HCT116 (cell line): ENCODE data around the gene SIPA1L3. TPM values are rescaled to one million over a fixed set of nuclear protein-coding genes. Genes with fewer than 3 reads are reported as not detected.

ENCODE experiments used
- ATAC-seq: fragments of 200-7000 bp; cut with Tn5 transposase; 2 replicates; pipeline ENCODE4 v1.9.1; 2020; ENCODE audit warnings: mild to moderate bottlenecking, moderate library complexity
- BruUV-seq: library from RNA; stranded (reverse); fragments of 400-500 nt; replicated peaks from 2 replicates; lab custom pipeline; 2021; lab: Mats Ljungman, UMichigan
- CTCF ChIA-PET: fragments of 300-600 bp; sonication (Branson Sonifier 250); formaldehyde crosslinking; loops from one replicate; lab custom pipeline; 2021; ENCODE audit warnings: antibody characterized with exemption; lab: Charles Lee
- POLR2A ChIA-PET: fragments of 300-600, 350-600 bp; sonication (Branson Sonifier 250); formaldehyde crosslinking; loops from one replicate; lab custom pipeline; 2021; ENCODE audit warnings: antibody characterized with exemption; lab: Charles Lee
- RAD21 ChIA-PET, 2 experiments: fragments of 300-600 bp; sonication (Branson Sonifier 250); formaldehyde crosslinking; loops; one replicate each; lab custom pipeline; 2023; ENCODE audit warnings: low total read pairs in 2 of 2; ENCODE audit not compliant: uncharacterized antibody in 2 of 2, unreplicated experiment in 2 of 2, low non-redundant PET in 1 of 2; lab: Charles Lee
- DNase-seq: peaks from one replicate; pipeline ENCODE4 v3.0.0-alpha.2; 2010; ENCODE audit warnings: low read depth, low spot score
- H2AFZ ChIP-seq: fragments of 200-600 bp; shearing (Covaris generic), sonication (generic); 2 replicates; pipeline ENCODE4 v1.6.1; 2017; ENCODE audit warnings: low read depth, mixed run types, mixed read lengths, antibody characterized with exemption, low read length; ENCODE audit not compliant: poor library complexity, severe bottlenecking
- H3K27ac ChIP-seq: 2 replicates; pipeline ENCODE4 v1.5.1; 2012; ENCODE audit warnings: low read depth, low read length
- H3K27me3 ChIP-seq: fragments of 200-600 bp; sonication (generic); 2 replicates; pipeline ENCODE4 v1.6.1; 2016; ENCODE audit warnings: mixed run types, low read length, mixed read lengths; ENCODE audit not compliant: insufficient read depth
- H3K36me3 ChIP-seq, 2 experiments: fragments of 200-500 bp in 1 of 2; fragments of 200-600 bp in 1 of 2; sonication (Bioruptor generic) in 1 of 2; sonication (generic) in 1 of 2; 2 replicates each; pipeline versions ENCODE4 v1.5.1 to v1.6.1; 2014 to 2016; ENCODE audit warnings: low read length in 2 of 2, inconsistent platforms in 1 of 2, mixed read lengths in 1 of 2, mixed run types in 1 of 2; ENCODE audit not compliant: insufficient read depth in 2 of 2, control insufficient read depth in 1 of 2
- H3K4me1 ChIP-seq, 2 experiments: fragments of 200-600 bp in 1 of 2; sonication (generic) in 1 of 2; 2 replicates each; pipeline versions ENCODE4 v1.5.1 to v1.6.1; 2012 to 2017; ENCODE audit warnings: low read length in 2 of 2, inconsistent platforms in 1 of 2, mild to moderate bottlenecking in 1 of 2, mixed read lengths in 1 of 2, mixed run types in 1 of 2, moderate library complexity in 1 of 2; ENCODE audit not compliant: insufficient read depth in 2 of 2, control insufficient read depth in 1 of 2
- H3K4me2 ChIP-seq: fragments of 200-600 bp; sonication (generic); 2 replicates; pipeline ENCODE4 v1.6.1; 2017; ENCODE audit warnings: mixed run types, low read length, mixed read lengths
- H3K4me3 ChIP-seq, 2 experiments: fragments of 200-600 bp in 1 of 2; sonication (generic) in 1 of 2; replicated peaks in 1 of 2; 2 replicates each; pipeline ENCODE4 v1.5.1; 2011 to 2016; ENCODE audit warnings: low read length in 2 of 2, control low read depth in 1 of 2, low read depth in 1 of 2, mild to moderate bottlenecking in 1 of 2, mixed read lengths in 1 of 2, mixed run types in 1 of 2
- H3K79me2 ChIP-seq: fragments of 200-600 bp; sonication (generic); 2 replicates; pipeline ENCODE4 v1.6.1; 2017; ENCODE audit warnings: mild to moderate bottlenecking, mixed run types, low read length, moderate library complexity, mixed read lengths; ENCODE audit not compliant: insufficient read depth
- H3K9ac ChIP-seq: fragments of 200-600 bp; sonication (generic); 2 replicates; pipeline ENCODE4 v1.6.1; 2016; ENCODE audit warnings: low read length, mixed read lengths
- H3K9me2 ChIP-seq: fragments of 200-600 bp; sonication (generic), shearing (Covaris generic); 2 replicates; pipeline ENCODE4 v1.6.1; 2017; ENCODE audit warnings: mixed run types, mild to moderate bottlenecking, moderate library complexity; ENCODE audit not compliant: insufficient read depth
- H3K9me3 ChIP-seq, 2 experiments: fragments of 200-500 bp in 1 of 2; fragments of 200-600 bp in 1 of 2; sonication (Bioruptor generic) in 1 of 2; sonication (generic) in 1 of 2; 2 replicates each; pipeline ENCODE4 v1.6.1; 2014 to 2017; ENCODE audit warnings: low read length in 2 of 2, mixed read lengths in 2 of 2, inconsistent platforms in 1 of 2, low read depth in 1 of 2, mild to moderate bottlenecking in 1 of 2, mixed run types in 1 of 2, moderate library complexity in 1 of 2; ENCODE audit not compliant: control insufficient read depth in 1 of 2, insufficient read depth in 1 of 2
- H4K20me1 ChIP-seq: fragments of 200-600 bp; sonication (generic), shearing (Covaris generic); 2 replicates; pipeline ENCODE4 v1.6.1; 2017; ENCODE audit warnings: mixed run types, mild to moderate bottlenecking, moderate library complexity; ENCODE audit not compliant: insufficient read depth
- CEBPB ChIP-seq: IDR thresholded peaks from 2 replicates; pipeline ENCODE4 v1.6.1; 2012; ENCODE audit warnings: low read depth
- EGR1 ChIP-seq: IDR thresholded peaks from 2 replicates; pipeline ENCODE4 v1.6.1; 2012; ENCODE audit warnings: low read depth
- RAD21 ChIP-seq: IDR thresholded peaks from 2 replicates; pipeline ENCODE4 v1.6.1; 2012; ENCODE audit warnings: low read depth, mild to moderate bottlenecking
- TCF7L2 ChIP-seq: IDR thresholded peaks from 2 replicates; pipeline ENCODE4 v1.7.0; 2011; ENCODE audit warnings: borderline replicate concordance, inconsistent platforms; ENCODE audit not compliant: insufficient read depth, insufficient read length; ENCODE audit errors: extremely low read depth
- ZNF274 ChIP-seq: fragments of 200-500 bp; sonication (Bioruptor generic); IDR thresholded peaks from 2 replicates; pipeline ENCODE4 v1.6.1; 2014; ENCODE audit warnings: mild to moderate bottlenecking, low read depth, low read length, inconsistent platforms
- intact Hi-C: fragments of 100-400 bp; cut with micrococcal nuclease; formaldehyde crosslinking; loops from 2 replicates; pipeline ENCODE4 v1.10.0; 2022
- total RNA-seq: library from RNA; stranded (reverse); gene quantifications from one replicate; pipeline ENCODE4 v1.2.1, GENCODE V29; 2021; ENCODE audit not compliant: unreplicated experiment
- TF ChIP-seq, protein P1 (sequence below): IDR thresholded peaks from 2 replicates; pipeline ENCODE4 v1.6.1; 2011; ENCODE audit warnings: mild to moderate bottlenecking, low read length, moderate library complexity; ENCODE audit not compliant: insufficient replicate concordance; ENCODE audit errors: extremely low read depth
- TF ChIP-seq, protein P2 (sequence below), 3 experiments: fragments of 200-600 bp in 1 of 3; sonication (generic) in 1 of 3; IDR thresholded peaks in 2 of 3; conservative IDR thresholded peaks in 1 of 3; 2 replicates each; pipeline ENCODE4 v1.5.1; 2012 to 2017; ENCODE audit warnings: low read depth in 2 of 3, low read length in 2 of 3, antibody characterized with exemption in 1 of 3, borderline replicate concordance in 1 of 3, control low read depth in 1 of 3, mild to moderate bottlenecking in 1 of 3, mixed read lengths in 1 of 3, mixed run types in 1 of 3, moderate library complexity in 1 of 3; ENCODE audit not compliant: insufficient read depth in 1 of 3
- TF ChIP-seq, protein P3 (sequence below): IDR thresholded peaks from 2 replicates; pipeline ENCODE4 v1.6.1; 2012

The SIPA1L3 gene
- total RNA-seq, 1 experiment from 2014 or later, result 41.8 TPM

DNA sequence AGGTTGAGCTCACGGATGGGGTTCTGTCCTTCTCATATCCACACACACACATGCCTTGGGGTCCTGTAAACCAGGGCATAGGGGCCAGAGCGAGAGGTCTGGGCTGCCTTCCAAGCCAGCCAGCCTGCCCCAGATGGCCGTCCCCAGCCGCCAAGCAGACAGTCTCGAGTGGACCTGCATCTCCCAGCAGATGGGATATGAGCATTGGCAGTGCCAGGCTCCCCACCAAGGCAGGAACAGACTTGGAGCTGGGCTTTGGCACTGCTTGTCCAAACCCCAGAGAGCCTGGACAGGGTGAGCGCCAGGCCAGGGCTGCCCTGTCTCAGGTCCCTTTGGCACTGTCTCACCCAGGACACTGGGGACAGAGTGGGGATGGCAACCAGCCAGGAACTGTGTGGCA, 186.6 kb downstream of the SIPA1L3 start:
- H3K9ac ChIP-seq, result no peak overlapping the region
- ChIA-PET CTCF (interaction anchor here (1.0 to 2.3 kb wide), 2 partner anchors 191 kb away, joined by 3 to 9 read pairs; no protein-coding TSS in a partner anchor), POLR2A (interaction anchor here (0.6 kb wide), 1 partner anchor 96 kb away, joined by 3 read pairs; no protein-coding TSS in a partner anchor), RAD21 (no interaction called here)
- no peak overlapping the region for H3K4me2 ChIP-seq
- no peak for TF ChIP-seq TCF7L2
- TF ChIP-seq, protein P1, sequence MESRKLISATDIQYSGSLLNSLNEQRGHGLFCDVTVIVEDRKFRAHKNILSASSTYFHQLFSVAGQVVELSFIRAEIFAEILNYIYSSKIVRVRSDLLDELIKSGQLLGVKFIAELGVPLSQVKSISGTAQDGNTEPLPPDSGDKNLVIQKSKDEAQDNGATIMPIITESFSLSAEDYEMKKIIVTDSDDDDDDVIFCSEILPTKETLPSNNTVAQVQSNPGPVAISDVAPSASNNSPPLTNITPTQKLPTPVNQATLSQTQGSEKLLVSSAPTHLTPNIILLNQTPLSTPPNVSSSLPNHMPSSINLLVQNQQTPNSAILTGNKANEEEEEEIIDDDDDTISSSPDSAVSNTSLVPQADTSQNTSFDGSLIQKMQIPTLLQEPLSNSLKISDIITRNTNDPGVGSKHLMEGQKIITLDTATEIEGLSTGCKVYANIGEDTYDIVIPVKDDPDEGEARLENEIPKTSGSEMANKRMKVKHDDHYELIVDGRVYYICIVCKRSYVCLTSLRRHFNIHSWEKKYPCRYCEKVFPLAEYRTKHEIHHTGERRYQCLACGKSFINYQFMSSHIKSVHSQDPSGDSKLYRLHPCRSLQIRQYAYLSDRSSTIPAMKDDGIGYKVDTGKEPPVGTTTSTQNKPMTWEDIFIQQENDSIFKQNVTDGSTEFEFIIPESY, result no peak
- ATAC-seq (no peak), DNase-seq (no peak)
- H3K36me3 ChIP-seq, result peaks cover 6% of the 10 kb centered on the region in 2 experiments; a peak in 2 of 4 replicates
- H3K79me2 ChIP-seq, result no peaks in the 10 kb centered on the region; the same call in 1 of the 2 replicates
- H2AFZ ChIP-seq, result no peak overlapping the region
- no peaks in the 10 kb centered on the region for H4K20me1 ChIP-seq
- no peaks in the 10 kb centered on the region for H3K4me1 ChIP-seq
- no peaks in the 10 kb centered on the region for H3K27me3 ChIP-seq
- H3K4me3 ChIP-seq, result no peak overlapping the region
- BruUV-seq, result no TSS peak
- H3K9me2 ChIP-seq, result no peaks in the 10 kb centered on the region
- no peak overlapping the region for H3K27ac ChIP-seq
- H3K9me3 ChIP-seq, result no peaks in the 10 kb centered on the region
- intact Hi-C loops, result no loop called here

DNA sequence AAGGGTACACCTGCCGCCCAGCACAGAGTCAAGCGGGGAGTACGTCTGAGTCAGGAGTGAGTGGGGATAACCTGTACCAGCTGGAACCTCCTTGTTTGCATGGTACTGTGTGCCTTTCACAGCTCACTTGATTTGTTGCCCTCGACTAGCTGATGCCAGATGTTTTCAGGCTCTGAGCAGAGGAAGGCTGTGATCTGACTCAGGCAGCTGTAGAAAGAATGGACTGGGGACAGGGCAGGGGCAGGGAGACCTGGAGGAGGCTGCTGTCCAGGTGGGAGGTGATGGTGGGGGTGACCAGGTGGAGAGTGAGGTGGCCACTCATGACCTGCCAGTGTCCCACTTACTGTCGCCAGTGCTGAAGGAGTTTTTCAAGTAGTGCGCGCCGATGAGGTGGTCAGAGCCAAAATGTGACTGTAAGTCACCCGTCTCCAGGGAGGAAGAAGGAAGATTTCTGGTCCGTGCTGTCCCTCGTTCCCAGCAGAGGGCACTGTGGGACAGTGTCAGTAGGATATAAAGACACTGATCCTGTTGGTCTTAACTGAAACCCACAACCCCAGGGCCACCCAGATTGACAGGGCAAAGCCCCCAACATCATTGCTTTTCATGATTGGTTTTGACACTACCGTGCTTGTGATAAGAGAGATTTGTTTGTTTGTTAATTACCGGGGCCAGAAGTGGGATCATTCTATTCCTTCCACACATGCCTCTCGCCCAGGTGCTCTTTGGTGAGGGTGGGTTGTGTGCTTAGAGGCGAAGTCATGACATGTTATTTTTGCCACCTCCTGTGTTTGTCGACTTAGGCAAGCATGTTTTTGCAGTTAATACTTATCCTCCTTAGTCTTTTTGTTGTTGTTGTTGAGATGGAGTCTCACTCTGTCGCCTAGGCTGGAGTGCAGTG, 188.7 kb downstream of the SIPA1L3 start:
- no peak overlapping the region for H2AFZ ChIP-seq
- H3K9ac ChIP-seq, result no peak overlapping the region
- no peaks in the 10 kb centered on the region; a peak in 1 of 4 replicates for H3K9me3 ChIP-seq
- H3K4me1 ChIP-seq, result no peaks in the 10 kb centered on the region
- POLR2A ChIA-PET, result no interaction called here
- no peaks in the 10 kb centered on the region; the same call in 1 of the 2 replicates for H3K79me2 ChIP-seq
- DNase-seq (peak; percentile 40), ATAC-seq (peak; percentile 95)
- intact Hi-C loops, result loop anchor here (1.0 kb wide), 1 partner anchor 193 kb away; no protein-coding TSS in a partner anchor
- no TSS peak for BruUV-seq
- no peak overlapping the region for H3K27ac ChIP-seq
- no peaks in the 10 kb centered on the region for H4K20me1 ChIP-seq
- H3K4me2 ChIP-seq, result no peak overlapping the region
- peaks cover 0 to 14% of the 10 kb centered on the region in 2 experiments; a peak in 2 of 4 replicates for H3K36me3 ChIP-seq
- H3K9me2 ChIP-seq, result no peaks in the 10 kb centered on the region
- CTCF ChIA-PET, result interaction anchor here (2.3 kb wide), 1 partner anchor 193 kb away, joined by 9 read pairs; no protein-coding TSS in a partner anchor
- no peaks in the 10 kb centered on the region for H3K27me3 ChIP-seq
- no peak overlapping the region for H3K4me3 ChIP-seq
- RAD21 ChIA-PET, result interaction anchor here in 1 of 2 experiments (1.2 kb wide), 1 partner anchor 193 kb away, joined by 3 read pairs; no protein-coding TSS in a partner anchor
- TF ChIP-seq EGR1 (no peak), RAD21 (peak; percentile 56), CEBPB (no peak), ZNF274 (no peak)
- TF ChIP-seq, protein P2, sequence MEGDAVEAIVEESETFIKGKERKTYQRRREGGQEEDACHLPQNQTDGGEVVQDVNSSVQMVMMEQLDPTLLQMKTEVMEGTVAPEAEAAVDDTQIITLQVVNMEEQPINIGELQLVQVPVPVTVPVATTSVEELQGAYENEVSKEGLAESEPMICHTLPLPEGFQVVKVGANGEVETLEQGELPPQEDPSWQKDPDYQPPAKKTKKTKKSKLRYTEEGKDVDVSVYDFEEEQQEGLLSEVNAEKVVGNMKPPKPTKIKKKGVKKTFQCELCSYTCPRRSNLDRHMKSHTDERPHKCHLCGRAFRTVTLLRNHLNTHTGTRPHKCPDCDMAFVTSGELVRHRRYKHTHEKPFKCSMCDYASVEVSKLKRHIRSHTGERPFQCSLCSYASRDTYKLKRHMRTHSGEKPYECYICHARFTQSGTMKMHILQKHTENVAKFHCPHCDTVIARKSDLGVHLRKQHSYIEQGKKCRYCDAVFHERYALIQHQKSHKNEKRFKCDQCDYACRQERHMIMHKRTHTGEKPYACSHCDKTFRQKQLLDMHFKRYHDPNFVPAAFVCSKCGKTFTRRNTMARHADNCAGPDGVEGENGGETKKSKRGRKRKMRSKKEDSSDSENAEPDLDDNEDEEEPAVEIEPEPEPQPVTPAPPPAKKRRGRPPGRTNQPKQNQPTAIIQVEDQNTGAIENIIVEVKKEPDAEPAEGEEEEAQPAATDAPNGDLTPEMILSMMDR (IDR thresholded peaks at IDR 0.05 in 2 of 3, conservative IDR thresholded peaks at IDR 0.05 in 1 of 3; ENCODE audit: borderline replicate concordance in 1 of 3, insufficient read depth in 1 of 3, low read depth in 2 of 3, low read length in 2 of 3), result peak in 2 of 3 experiments; percentile 79 to 83; a peak in 4 of 6 replicates
- TF ChIP-seq, protein P3, sequence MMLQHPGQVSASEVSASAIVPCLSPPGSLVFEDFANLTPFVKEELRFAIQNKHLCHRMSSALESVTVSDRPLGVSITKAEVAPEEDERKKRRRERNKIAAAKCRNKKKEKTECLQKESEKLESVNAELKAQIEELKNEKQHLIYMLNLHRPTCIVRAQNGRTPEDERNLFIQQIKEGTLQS, result no peak
- TF ChIP-seq, protein P1, result no peak
